ENCODE results near the gene DYNC1I1.

DYNC1I1 gene

GRCh38 chr7:96061844-96062243, 289.5 kb downstream of the DYNC1I1 start:
- no peak overlapping the region for H3K27ac ChIP-seq (ENCODE audit: low read length)
- H3K27me3 ChIP-seq (ENCODE audit: insufficient read depth, low read length): no peaks in the 10 kb centered on the region
- H3K4me3 ChIP-seq (ENCODE audit: low read length): no peak overlapping the region
- no peaks in the 10 kb centered on the region for H3K36me3 ChIP-seq (ENCODE audit: insufficient read depth, low read depth, low read length)
- H3K4me1 ChIP-seq (ENCODE audit: insufficient read depth, low read length): peaks cover 5% of the 10 kb centered on the region; the same call in 1 of the 2 replicates
- no peaks in the 10 kb centered on the region for H3K9me3 ChIP-seq (ENCODE audit: insufficient read depth, low read depth, low read length)
- no peak overlapping the region for H3K9ac ChIP-seq (ENCODE audit: low read depth, low read length)

GRCh38 chr7:96067321-96067720, 295.0 kb downstream of the DYNC1I1 start:
- Histone ChIP-seq H3K27me3 (ENCODE audit: insufficient read depth, low read length) (no peaks in the 10 kb centered on the region), H3K9ac (ENCODE audit: low read depth, low read length) (no peak overlapping the region), H3K36me3 (ENCODE audit: insufficient read depth, low read depth, low read length) (no peaks in the 10 kb centered on the region), H3K9me3 (ENCODE audit: insufficient read depth, low read depth, low read length) (no peaks in the 10 kb centered on the region), H3K27ac (ENCODE audit: low read length) (no peak overlapping the region), H3K4me1 (ENCODE audit: insufficient read depth, low read length) (peaks cover 10% of the 10 kb centered on the region), H3K4me3 (ENCODE audit: low read length) (no peak overlapping the region)

GRCh38 chr7:96069401-96069800, 297.0 kb downstream of the DYNC1I1 start:
- Histone ChIP-seq H3K9me3 (ENCODE audit: insufficient read depth, low read depth, low read length) (no peaks in the 10 kb centered on the region), H3K9ac (ENCODE audit: low read depth, low read length) (no peak overlapping the region), H3K4me3 (ENCODE audit: low read length) (no peak overlapping the region), H3K36me3 (ENCODE audit: insufficient read depth, low read depth, low read length) (no peaks in the 10 kb centered on the region), H3K4me1 (ENCODE audit: insufficient read depth, low read length) (peaks cover 10% of the 10 kb centered on the region), H3K27me3 (ENCODE audit: insufficient read depth, low read length) (no peaks in the 10 kb centered on the region), H3K27ac (ENCODE audit: low read length) (no peak overlapping the region)

- Histone ChIP-seq H3K4me1 (ENCODE audit: insufficient read depth, low read length) (peaks cover 5% of the 10 kb centered on the region; the same call in 1 of the 2 replicates), H3K9me3 (ENCODE audit: insufficient read depth, low read depth, low read length) (no peaks in the 10 kb centered on the region), H3K36me3 (ENCODE audit: insufficient read depth, low read depth, low read length) (no peaks in the 10 kb centered on the region), H3K27me3 (ENCODE audit: insufficient read depth, low read length) (peaks cover 21% of the 10 kb centered on the region), H3K4me3 (ENCODE audit: low read length) (no peak overlapping the region), H3K9ac (ENCODE audit: low read depth, low read length) (no peak overlapping the region), H3K27ac (ENCODE audit: low read length) (no peak overlapping the region)
Measured at GRCh38 chr7:96074871-96075270, 302.5 kb downstream of the DYNC1I1 start.

- Histone ChIP-seq H3K9ac (ENCODE audit: low read depth, low read length) (peak overlapping the region; percentile 38; the same call in 1 of the 2 replicates), H3K4me3 (ENCODE audit: low read length) (peak overlapping the region; percentile 77), H3K9me3 (ENCODE audit: insufficient read depth, low read depth, low read length) (no peaks in the 10 kb centered on the region), H3K27ac (ENCODE audit: low read length) (no peak overlapping the region), H3K27me3 (ENCODE audit: insufficient read depth, low read length) (peaks cover 21% of the 10 kb centered on the region), H3K4me1 (ENCODE audit: insufficient read depth, low read length) (peaks cover 5% of the 10 kb centered on the region; the same call in 1 of the 2 replicates), H3K36me3 (ENCODE audit: insufficient read depth, low read depth, low read length) (no peaks in the 10 kb centered on the region)
Measured at GRCh38 chr7:96075510-96076349, 303.4 kb downstream of the DYNC1I1 start.

- Histone ChIP-seq H3K27me3 (ENCODE audit: insufficient read depth, low read length) (peaks cover 21% of the 10 kb centered on the region), H3K4me3 (ENCODE audit: low read length) (peak overlapping the region; percentile 77), H3K9me3 (ENCODE audit: insufficient read depth, low read depth, low read length) (no peaks in the 10 kb centered on the region), H3K4me1 (ENCODE audit: insufficient read depth, low read length) (peaks cover 5% of the 10 kb centered on the region; the same call in 1 of the 2 replicates), H3K36me3 (ENCODE audit: insufficient read depth, low read depth, low read length) (no peaks in the 10 kb centered on the region), H3K27ac (ENCODE audit: low read length) (no peak overlapping the region), H3K9ac (ENCODE audit: low read depth, low read length) (peak overlapping the region; percentile 38; the same call in 1 of the 2 replicates)
Measured at GRCh38 chr7:96076350-96076707, 304.0 kb downstream of the DYNC1I1 start.

GRCh38 chr7:96080027-96080426, 307.7 kb downstream of the DYNC1I1 start:
- peaks cover 5% of the 10 kb centered on the region; the same call in 1 of the 2 replicates for H3K4me1 ChIP-seq (ENCODE audit: insufficient read depth, low read length)
- no peak overlapping the region for H3K27ac ChIP-seq (ENCODE audit: low read length)
- no peak overlapping the region for H3K9ac ChIP-seq (ENCODE audit: low read depth, low read length)
- H3K4me3 ChIP-seq (ENCODE audit: low read length): no peak overlapping the region
- H3K9me3 ChIP-seq (ENCODE audit: insufficient read depth, low read depth, low read length): no peaks in the 10 kb centered on the region
- H3K36me3 ChIP-seq (ENCODE audit: insufficient read depth, low read depth, low read length): no peaks in the 10 kb centered on the region
- peaks cover 21% of the 10 kb centered on the region for H3K27me3 ChIP-seq (ENCODE audit: insufficient read depth, low read length)

GRCh38 chr7:96084881-96085553, 312.7 kb downstream of the DYNC1I1 start:
- no peaks in the 10 kb centered on the region for H3K36me3 ChIP-seq (ENCODE audit: insufficient read depth, low read depth, low read length)
- no peak overlapping the region for H3K27ac ChIP-seq (ENCODE audit: low read length)
- no peak overlapping the region for H3K9ac ChIP-seq (ENCODE audit: low read depth, low read length)

GRCh38 chr7:96085953-96086352, 313.6 kb downstream of the DYNC1I1 start:
- Histone ChIP-seq H3K36me3 (ENCODE audit: insufficient read depth, low read depth, low read length) (no peaks in the 10 kb centered on the region), H3K4me1 (ENCODE audit: insufficient read depth, low read length) (no peaks in the 10 kb centered on the region), H3K9ac (ENCODE audit: low read depth, low read length) (no peak overlapping the region), H3K27ac (ENCODE audit: low read length) (no peak overlapping the region), H3K4me3 (ENCODE audit: low read length) (no peak overlapping the region), H3K27me3 (ENCODE audit: insufficient read depth, low read length) (no peaks in the 10 kb centered on the region), H3K9me3 (ENCODE audit: insufficient read depth, low read depth, low read length) (no peaks in the 10 kb centered on the region)

More at GRCh38 chr7:96084881-96085553, 312.7 kb downstream of the DYNC1I1 start:
- no peaks in the 10 kb centered on the region for H3K4me1 ChIP-seq (ENCODE audit: insufficient read depth, low read length)
- no peaks in the 10 kb centered on the region for H3K27me3 ChIP-seq (ENCODE audit: insufficient read depth, low read length)
- no peak overlapping the region for H3K4me3 ChIP-seq (ENCODE audit: low read length)
- H3K9me3 ChIP-seq (ENCODE audit: insufficient read depth, low read depth, low read length): no peaks in the 10 kb centered on the region

GRCh38 chr7:96088579-96088978, 316.2 kb downstream of the DYNC1I1 start:
- Histone ChIP-seq H3K9me3 (ENCODE audit: insufficient read depth, low read depth, low read length) (no peaks in the 10 kb centered on the region), H3K9ac (ENCODE audit: low read depth, low read length) (no peak overlapping the region), H3K27ac (ENCODE audit: low read length) (no peak overlapping the region), H3K4me1 (ENCODE audit: insufficient read depth, low read length) (no peaks in the 10 kb centered on the region), H3K36me3 (ENCODE audit: insufficient read depth, low read depth, low read length) (no peaks in the 10 kb centered on the region), H3K4me3 (ENCODE audit: low read length) (no peak overlapping the region), H3K27me3 (ENCODE audit: insufficient read depth, low read length) (no peaks in the 10 kb centered on the region)

GRCh38 chr7:96089511-96089910, 317.2 kb downstream of the DYNC1I1 start:
- H3K9ac ChIP-seq (ENCODE audit: low read depth, low read length): no peak overlapping the region
- H3K9me3 ChIP-seq (ENCODE audit: insufficient read depth, low read depth, low read length): no peaks in the 10 kb centered on the region
- no peak overlapping the region for H3K27ac ChIP-seq (ENCODE audit: low read length)
- no peaks in the 10 kb centered on the region for H3K36me3 ChIP-seq (ENCODE audit: insufficient read depth, low read depth, low read length)
- H3K27me3 ChIP-seq (ENCODE audit: insufficient read depth, low read length): no peaks in the 10 kb centered on the region
- no peaks in the 10 kb centered on the region for H3K4me1 ChIP-seq (ENCODE audit: insufficient read depth, low read length)
- H3K4me3 ChIP-seq (ENCODE audit: low read length): no peak overlapping the region

GRCh38 chr7:96090756-96091155, 318.4 kb downstream of the DYNC1I1 start:
- Histone ChIP-seq H3K4me3 (ENCODE audit: low read length) (no peak overlapping the region), H3K9me3 (ENCODE audit: insufficient read depth, low read depth, low read length) (no peaks in the 10 kb centered on the region), H3K9ac (ENCODE audit: low read depth, low read length) (no peak overlapping the region), H3K36me3 (ENCODE audit: insufficient read depth, low read depth, low read length) (no peaks in the 10 kb centered on the region), H3K27ac (ENCODE audit: low read length) (no peak overlapping the region), H3K4me1 (ENCODE audit: insufficient read depth, low read length) (no peaks in the 10 kb centered on the region), H3K27me3 (ENCODE audit: insufficient read depth, low read length) (no peaks in the 10 kb centered on the region)
